GM13977 (cell line): ENCODE results near the gene ANKRD31.

Source experiments
- DNase-seq: peaks from one replicate; pipeline ENCODE4 v3.0.0; 2012; ENCODE audit warnings: low spot score
- in situ Hi-C: fragments of 300-500 bp; cut with MboI; formaldehyde crosslinking; loops from one replicate; pipeline ENCODE4 v1.12.0; 2022; ENCODE audit warnings: low sequenced_read_pairs, low pct_unique_long_range_greater_than_20kb, mixed read lengths, inconsistent platforms; ENCODE audit not compliant: unreplicated experiment
- TF ChIP-seq, protein P1 (sequence below): IDR thresholded peaks from 2 replicates; pipeline ENCODE4 v1.5.1; 2012; ENCODE audit warnings: mild to moderate bottlenecking, control low read depth; ENCODE audit not compliant: insufficient read depth; ENCODE audit errors: extremely low read depth, missing control alignments

The ANKRD31 gene

DNA sequence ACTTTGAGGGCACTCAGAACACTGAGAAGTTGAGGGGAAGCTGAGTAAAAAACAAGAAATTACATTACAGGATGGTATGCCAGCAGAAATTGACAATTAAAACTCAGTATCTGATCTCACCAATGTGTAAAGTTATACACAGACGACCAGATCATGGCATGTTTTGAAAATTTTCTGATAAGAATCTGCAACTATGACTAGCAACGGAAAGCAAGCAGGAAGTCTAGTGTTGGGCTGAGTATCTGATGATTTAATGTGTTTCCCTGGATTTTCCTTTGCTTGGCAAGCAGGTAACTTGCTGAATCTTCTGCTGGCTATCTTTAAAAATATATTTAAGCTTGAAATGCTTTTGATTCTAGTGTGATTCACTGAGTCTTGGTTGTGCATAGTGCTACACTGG is 179.1 kb downstream of the ANKRD31 start:
- in situ Hi-C loops: no loop called here
- DNase-seq: no peak

DNA sequence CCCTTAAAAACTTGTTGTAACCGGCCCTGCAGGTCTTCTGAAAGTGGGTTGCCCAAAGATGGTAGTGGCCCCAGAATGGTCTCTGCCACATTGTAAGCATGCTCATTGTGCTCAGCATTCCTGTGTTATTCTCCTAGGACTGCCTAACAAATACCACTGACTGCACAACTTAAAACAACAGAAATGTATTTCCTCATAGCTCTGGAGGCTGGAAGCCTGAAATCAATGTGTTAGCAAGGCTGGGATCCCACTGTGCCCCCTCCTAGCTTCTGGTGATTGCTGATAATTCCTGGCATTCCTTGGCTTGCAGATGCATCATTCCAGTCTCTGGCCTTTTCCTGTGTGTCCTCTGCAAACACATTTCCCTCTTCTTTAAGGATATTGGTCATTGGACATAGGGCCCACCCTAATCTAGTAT is 180.9 kb downstream of the ANKRD31 start:
- in situ Hi-C loops: no loop called here
- no peak for DNase-seq
- TF ChIP-seq, protein P1, sequence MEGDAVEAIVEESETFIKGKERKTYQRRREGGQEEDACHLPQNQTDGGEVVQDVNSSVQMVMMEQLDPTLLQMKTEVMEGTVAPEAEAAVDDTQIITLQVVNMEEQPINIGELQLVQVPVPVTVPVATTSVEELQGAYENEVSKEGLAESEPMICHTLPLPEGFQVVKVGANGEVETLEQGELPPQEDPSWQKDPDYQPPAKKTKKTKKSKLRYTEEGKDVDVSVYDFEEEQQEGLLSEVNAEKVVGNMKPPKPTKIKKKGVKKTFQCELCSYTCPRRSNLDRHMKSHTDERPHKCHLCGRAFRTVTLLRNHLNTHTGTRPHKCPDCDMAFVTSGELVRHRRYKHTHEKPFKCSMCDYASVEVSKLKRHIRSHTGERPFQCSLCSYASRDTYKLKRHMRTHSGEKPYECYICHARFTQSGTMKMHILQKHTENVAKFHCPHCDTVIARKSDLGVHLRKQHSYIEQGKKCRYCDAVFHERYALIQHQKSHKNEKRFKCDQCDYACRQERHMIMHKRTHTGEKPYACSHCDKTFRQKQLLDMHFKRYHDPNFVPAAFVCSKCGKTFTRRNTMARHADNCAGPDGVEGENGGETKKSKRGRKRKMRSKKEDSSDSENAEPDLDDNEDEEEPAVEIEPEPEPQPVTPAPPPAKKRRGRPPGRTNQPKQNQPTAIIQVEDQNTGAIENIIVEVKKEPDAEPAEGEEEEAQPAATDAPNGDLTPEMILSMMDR: no peak

More for the DNA sequence above, 179.1 kb downstream of the ANKRD31 start:
- TF ChIP-seq, protein P1: no peak

DNA sequence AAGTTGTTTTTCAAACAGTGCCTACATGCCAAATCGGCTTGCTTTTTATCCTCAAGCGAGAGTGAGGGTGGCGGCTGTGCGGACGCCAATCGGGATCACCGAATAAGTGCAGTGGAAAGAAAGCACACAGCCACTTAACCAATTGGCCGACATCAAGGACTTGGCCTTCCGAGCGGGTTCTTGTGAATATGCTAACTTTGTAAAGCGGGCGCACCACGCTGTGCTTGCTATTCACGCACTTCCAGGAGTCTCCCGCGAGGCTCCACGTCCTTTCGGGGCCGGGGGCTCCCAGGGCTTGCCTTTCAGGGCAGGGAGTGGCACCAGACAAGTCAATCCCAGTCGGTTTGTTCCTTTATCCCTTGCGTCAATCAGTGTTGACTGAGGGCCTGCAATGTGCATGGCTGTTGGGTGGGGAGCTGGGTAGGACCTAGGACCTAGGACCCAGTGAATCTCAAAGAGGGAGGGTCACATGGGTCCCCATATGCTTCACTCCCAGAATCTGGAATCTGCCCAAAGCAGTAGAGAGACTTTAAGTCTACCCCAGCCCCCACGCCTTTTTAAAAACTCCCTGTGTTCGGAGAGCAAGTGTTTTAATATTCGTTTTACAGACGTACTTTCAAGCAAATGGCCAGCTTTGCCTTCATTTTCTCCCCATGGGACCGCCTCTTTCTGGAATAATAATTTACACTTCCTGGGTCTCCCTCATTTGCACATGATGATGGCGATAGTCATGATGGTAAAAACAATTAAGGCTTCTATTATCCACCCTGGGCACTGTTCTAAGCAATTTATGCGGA is 182.3 kb downstream of the ANKRD31 start:
- in situ Hi-C loops: no loop called here
- TF ChIP-seq, protein P1: no peak
- no peak for DNase-seq

DNA sequence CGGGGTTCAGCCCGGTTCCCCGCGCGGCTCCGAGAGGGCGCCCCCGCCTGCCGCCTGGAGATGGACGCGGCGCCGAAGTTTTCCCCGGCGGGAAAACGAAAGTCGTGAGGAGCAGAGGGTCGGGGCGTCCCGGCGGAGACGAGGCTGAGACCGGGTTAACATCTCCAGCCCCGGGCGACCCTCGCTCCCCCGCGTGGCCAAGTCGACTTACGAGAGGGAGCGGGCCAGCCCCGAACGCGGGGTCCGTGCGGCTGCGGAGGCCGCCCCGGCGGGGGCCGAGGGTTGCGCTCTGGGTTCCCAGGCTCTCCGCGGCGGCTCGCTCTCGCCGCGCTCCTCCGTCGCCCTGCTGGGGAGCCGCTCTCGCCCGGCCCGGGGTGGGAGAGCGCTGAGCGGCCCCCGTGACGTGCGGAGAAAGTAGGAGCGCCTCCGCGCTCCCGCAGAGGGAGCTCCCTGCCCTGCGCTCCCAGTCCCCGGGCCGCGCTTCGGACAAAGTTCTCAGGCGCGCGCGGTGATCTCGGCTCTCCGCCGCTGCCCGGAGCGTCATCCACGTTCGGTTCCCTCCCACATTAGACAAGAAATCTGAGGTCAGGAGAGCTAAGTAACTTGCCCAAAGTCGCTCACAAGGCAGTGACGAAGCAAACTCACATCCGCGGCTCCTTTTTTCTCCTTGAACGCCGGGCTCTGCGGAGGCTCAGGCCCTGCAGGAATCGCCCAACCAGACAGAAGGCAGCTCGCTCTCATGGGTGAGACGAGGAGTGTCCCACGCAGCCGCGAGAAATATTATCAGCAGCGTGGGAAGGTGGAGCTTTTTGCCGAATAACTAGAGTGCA is 183.2 kb downstream of the ANKRD31 start:
- TF ChIP-seq, protein P1: peak; percentile 16
- peak; percentile 31 for DNase-seq
- in situ Hi-C loops: no loop called here

DNA sequence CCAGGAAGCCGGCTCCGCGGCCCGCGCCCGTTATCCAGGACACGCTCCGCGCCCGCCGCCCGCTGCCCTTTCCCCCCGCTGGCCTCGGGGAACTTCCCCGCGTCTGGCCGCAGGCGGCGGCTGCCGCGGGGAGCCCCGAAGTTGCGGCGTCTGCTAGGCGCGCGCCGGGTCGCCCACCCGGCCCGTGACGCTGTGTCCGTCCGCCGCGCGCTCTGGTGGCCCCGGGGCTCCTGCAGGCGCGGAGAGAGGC is 183.7 kb downstream of the ANKRD31 start:
- in situ Hi-C loops: no loop called here
- TF ChIP-seq, protein P1: no peak
- DNase-seq: peak; percentile 48

DNA sequence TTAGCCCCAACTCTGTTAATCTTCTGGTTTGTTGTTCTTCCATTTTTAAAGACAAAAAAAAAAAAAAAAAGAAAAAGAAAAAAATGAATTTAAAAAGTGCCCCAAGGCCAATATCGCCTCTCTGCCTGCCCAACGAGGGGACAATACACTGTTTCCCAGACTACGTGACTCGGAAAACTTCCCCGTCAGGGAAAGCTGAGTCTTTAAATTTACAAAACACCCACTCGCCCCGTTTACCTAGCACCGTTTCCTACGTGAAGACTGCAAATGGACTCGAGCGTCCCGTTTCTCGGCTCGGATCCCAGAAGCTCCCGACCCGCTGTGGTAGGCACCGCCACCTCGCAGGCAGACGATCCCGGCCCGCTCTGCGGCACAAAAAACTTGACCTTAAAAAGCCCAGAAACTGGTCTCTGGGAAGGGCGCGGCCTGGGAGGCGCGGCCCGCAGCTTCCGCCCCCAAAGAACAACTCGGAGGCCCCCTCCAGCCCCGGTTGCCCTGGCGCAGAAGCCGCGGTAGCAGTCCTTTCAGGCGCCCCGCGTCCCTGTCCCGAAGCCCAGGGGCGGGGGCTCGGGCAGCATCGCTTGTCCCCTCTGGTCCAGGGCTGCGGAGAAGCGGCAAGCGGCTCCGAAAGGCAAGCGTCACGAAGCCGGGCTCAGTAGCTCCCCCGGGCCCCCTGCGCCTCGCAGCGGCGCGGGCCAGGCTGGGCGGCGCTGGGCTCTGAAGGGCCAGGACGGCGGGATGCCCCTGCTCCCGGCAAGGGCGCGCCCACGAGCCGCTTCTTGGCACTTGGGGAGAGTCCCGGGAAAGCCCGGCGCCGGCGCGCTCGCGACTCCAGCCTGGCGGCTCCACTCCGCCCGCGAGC is 184.3 kb downstream of the ANKRD31 start, which contains the start of gene GCNT4:
Gene GCNT4 (minus strand): TSS at position 367 of the 862 bp plus-strand sequence. CDS start 22,521 bp downstream, outside the sequence.
- DNase-seq: no peak
- TF ChIP-seq, protein P1: no peak
- in situ Hi-C loops: no loop called here
